Neural cell (in vitro differentiated cells): ENCODE measurements around the gene RASGRP3. TPM values are rescaled to one million over a fixed set of nuclear protein-coding genes. Genes with fewer than 3 reads are reported as not detected.

ENCODE experiments used
- H2AFZ ChIP-seq: fragments of 200-600, 300-800 bp; sonication (generic), shearing (Covaris generic); 2 replicates; pipeline ENCODE4 v1.6.0; 2014; ENCODE audit warnings: low read depth, mild to moderate bottlenecking, antibody characterized with exemption, low read length, moderate library complexity
- H3F3A ChIP-seq: fragments of 200-600 bp; shearing (Covaris generic); 2 replicates; pipeline ENCODE4 v1.6.1; 2016; ENCODE audit warnings: mild to moderate bottlenecking, moderate library complexity, mixed read lengths, antibody characterized with exemption, low read length; ENCODE audit not compliant: insufficient read depth, poor library complexity, severe bottlenecking
- H3K27ac ChIP-seq: fragments of 200-600, 300-800 bp; sonication (generic), shearing (Covaris generic); 2 replicates; pipeline ENCODE4 v1.5.1; 2014; ENCODE audit warnings: mild to moderate bottlenecking, low read length, moderate library complexity
- H3K27me3 ChIP-seq: fragments of 300-800, 200-600 bp; sonication (generic), shearing (Covaris generic); 2 replicates; pipeline ENCODE4 v1.6.0; 2014; ENCODE audit warnings: mild to moderate bottlenecking, low read depth, low read length, moderate library complexity; ENCODE audit not compliant: insufficient read depth
- H3K36me3 ChIP-seq: fragments of 300-800, 200-600 bp; sonication (generic), shearing (Covaris generic); 2 replicates; pipeline ENCODE4 v1.5.1; 2014; ENCODE audit warnings: mild to moderate bottlenecking, antibody characterized with exemption, low read length, moderate library complexity; ENCODE audit not compliant: insufficient read depth
- H3K4me2 ChIP-seq: fragments of 300-800, 200-600 bp; sonication (generic), shearing (Covaris generic); 2 replicates; pipeline ENCODE4 v1.6.0; 2014; ENCODE audit warnings: mild to moderate bottlenecking, low read length
- H3K4me3 ChIP-seq: fragments of 300-800, 200-600 bp; sonication (generic), shearing (Covaris generic); 2 replicates; pipeline ENCODE4 v1.5.1; 2014; ENCODE audit warnings: mild to moderate bottlenecking, low read length, moderate library complexity
- H3K79me2 ChIP-seq: fragments of 200-600 bp; shearing (Covaris generic); replicated peaks from 2 replicates; pipeline ENCODE4 v1.6.0; 2014; ENCODE audit warnings: mild to moderate bottlenecking, low read length, moderate library complexity; ENCODE audit not compliant: insufficient read depth
- H3K9ac ChIP-seq: fragments of 300-800, 200-600 bp; sonication (generic), shearing (Covaris generic); 2 replicates; pipeline ENCODE4 v1.6.1; 2016; ENCODE audit warnings: mild to moderate bottlenecking, low read length, mixed read lengths
- H3K9me2 ChIP-seq: fragments of 200-600 bp; shearing (Covaris generic); 2 replicates; pipeline ENCODE4 v1.6.1; 2016; ENCODE audit warnings: mild to moderate bottlenecking, low read length, mixed read lengths; ENCODE audit not compliant: insufficient read depth
- H3K9me3 ChIP-seq: fragments of 200-600, 300-800 bp; sonication (generic), shearing (Covaris generic); 2 replicates; pipeline ENCODE4 v1.6.1; 2016; ENCODE audit warnings: mild to moderate bottlenecking, mixed run types, low read length, moderate library complexity, mixed read lengths
- H4K20me1 ChIP-seq: fragments of 200-600 bp; shearing (Covaris generic); 2 replicates; pipeline ENCODE4 v1.6.1; 2016; ENCODE audit warnings: mild to moderate bottlenecking, mixed run types; ENCODE audit not compliant: insufficient read depth
- CTCF ChIP-seq: fragments of 450-650 bp; IDR thresholded peaks from 2 replicates; pipeline ENCODE4 v1.5.1; 2014; ENCODE audit warnings: antibody characterized with exemption, mild to moderate bottlenecking, moderate library complexity; ENCODE audit not compliant: poor library complexity, severe bottlenecking
- EP300 ChIP-seq: fragments of 450-650 bp; conservative IDR thresholded peaks from 2 replicates; pipeline ENCODE4 v1.6.1; 2014; ENCODE audit warnings: antibody characterized with exemption, mild to moderate bottlenecking, moderate library complexity; ENCODE audit not compliant: poor library complexity, severe bottlenecking
- EZH2 ChIP-seq: fragments of 200-600, 300-800 bp; shearing (Covaris generic), sonication (generic); IDR thresholded peaks from 2 replicates; pipeline ENCODE4 v1.6.1; 2014; ENCODE audit warnings: antibody characterized with exemption, low read length, borderline replicate concordance, mild to moderate bottlenecking; ENCODE audit not compliant: insufficient read depth, poor library complexity, severe bottlenecking
- MXI1 ChIP-seq: fragments of 450-650 bp; conservative IDR thresholded peaks from 2 replicates; pipeline ENCODE4 v1.6.1; 2014; ENCODE audit warnings: antibody characterized with exemption, mild to moderate bottlenecking; ENCODE audit not compliant: poor library complexity, severe bottlenecking
- POLR2AphosphoS5 ChIP-seq: IDR thresholded peaks from 2 replicates; pipeline ENCODE4 v1.6.1; 2012
- RAD21 ChIP-seq: fragments of 450-650 bp; conservative IDR thresholded peaks from 2 replicates; pipeline ENCODE4 v1.6.1; 2014; ENCODE audit warnings: antibody characterized with exemption, mild to moderate bottlenecking, moderate library complexity
- REST ChIP-seq: IDR thresholded peaks from 2 replicates; pipeline ENCODE4 v1.6.1; 2012; ENCODE audit warnings: borderline replicate concordance
- SMC3 ChIP-seq: fragments of 450-650 bp; conservative IDR thresholded peaks from 2 replicates; pipeline ENCODE4 v1.6.1; 2014; ENCODE audit warnings: antibody characterized with exemption, mild to moderate bottlenecking, moderate library complexity; ENCODE audit not compliant: poor library complexity
- TAF1 ChIP-seq: IDR thresholded peaks from 2 replicates; pipeline ENCODE4 v1.6.1; 2012; ENCODE audit warnings: low read depth
- polyA plus RNA-seq: library from polyadenylated mRNA; depleted of rRNA; stranded (reverse); fragments of >200 nt; gene quantifications from 2 replicates; pipeline ENCODE4 v1.2.3, GENCODE V29; 2014

The RASGRP3 gene
- polyA plus RNA-seq, 1 donor from 2014 or later, result 25.3 TPM

GRCh38 chr2:33599175-33599942 is 122.9 kb downstream of the RASGRP3 start, which contains the start of gene FAM98A:
FAM98A (minus strand) TSS chr2:33599299; CDS start chr2:33599221, 78 bp downstream.
- peaks cover 20% of the 10 kb centered on the region for H3K79me2 ChIP-seq
- TF ChIP-seq MXI1 (peak; percentile 91), RAD21 (peak; percentile 58), POLR2AphosphoS5 (peak; percentile 61), EP300 (peak; percentile 54), SMC3 (peak; percentile 56), TAF1 (no peak), REST (no peak), CTCF (peak; percentile 61), EZH2 (no peak)
- H3K4me3 ChIP-seq, result peak within 1 kb of the TSS; percentile 92
- H3K27me3 ChIP-seq, result no peaks in the 10 kb centered on the region
- peak within 1 kb of the TSS; percentile 80 for H3K9ac ChIP-seq
- no peaks in the 10 kb centered on the region for H3K36me3 ChIP-seq
- H3K4me2 ChIP-seq, result peak within 1 kb of the TSS; percentile 88
- peak within 1 kb of the TSS; percentile 72 for H3K27ac ChIP-seq
- no peaks in the 10 kb centered on the region for H3K9me3 ChIP-seq
- H2AFZ ChIP-seq, result peak within 1 kb of the TSS; percentile 91
- no peaks in the 10 kb centered on the region for H3F3A ChIP-seq
- no peaks in the 10 kb centered on the region for H4K20me1 ChIP-seq
- H3K9me2 ChIP-seq, result no peaks in the 10 kb centered on the region

GRCh38 chr2:33599943-33600192 is 123.4 kb downstream of the RASGRP3 start:
- Histone ChIP-seq H3F3A (no peaks in the 10 kb centered on the region), H3K9me3 (no peaks in the 10 kb centered on the region), H4K20me1 (no peaks in the 10 kb centered on the region), H3K36me3 (no peaks in the 10 kb centered on the region), H3K27me3 (no peaks in the 10 kb centered on the region), H3K9ac (peak overlapping the region; percentile 51), H3K4me3 (peak overlapping the region; percentile 92), H3K9me2 (no peaks in the 10 kb centered on the region), H3K79me2 (peaks cover 20% of the 10 kb centered on the region), H3K27ac (no peak overlapping the region), H2AFZ (peak overlapping the region; percentile 53), H3K4me2 (peak overlapping the region; percentile 26)
- TF ChIP-seq RAD21 (no peak), SMC3 (no peak), MXI1 (no peak), REST (no peak)
